Posterior cingulate gyrus (tissue), 11 donors: ENCODE measurements around the gene ARL2.
A peak's percentile ranks its signal among the peaks of the same experiment; 100 is the strongest.
"Not testable (repeated sequence)": the region's sequence is repeated elsewhere in the genome, so short reads cannot be mapped to it uniquely, and the experiment has no call there.

Experiments used
- DNase-seq, 10 donors: peaks; one replicate each; pipeline versions ENCODE4 v3.0.0 to v3.0.0-alpha.2; 2020 to 2021; ENCODE audit warnings: mixed read lengths in 3 of 10
- intact Hi-C: fragments of 100-400 bp; cut with DNase I; formaldehyde crosslinking; loops from one replicate; pipeline ENCODE4 v1.15.1; 2023

Gene ARL2

GRCh38 chr11:65013888-65014725 is at the start of gene ARL2:
Gene ARL2 (plus strand): TSS chr11:65014160. CDS start chr11:65014208, 48 bp downstream.
- intact Hi-C loops, result loop anchor here (1.0 to 5.0 kb wide), 6 partner anchors 13 to 167 kb away; partner anchors contain the start of genes CDCA5, SAC3D1, SNX15 and ZFPL1
- DNase-seq, result peak; percentile 91 to 99 (median 94)

- DNase-seq, result no peak
- intact Hi-C loops, result no loop called here
Observed at GRCh38 chr11:64967375-64967774, 46.6 kb upstream of the ARL2 start.

DNA sequence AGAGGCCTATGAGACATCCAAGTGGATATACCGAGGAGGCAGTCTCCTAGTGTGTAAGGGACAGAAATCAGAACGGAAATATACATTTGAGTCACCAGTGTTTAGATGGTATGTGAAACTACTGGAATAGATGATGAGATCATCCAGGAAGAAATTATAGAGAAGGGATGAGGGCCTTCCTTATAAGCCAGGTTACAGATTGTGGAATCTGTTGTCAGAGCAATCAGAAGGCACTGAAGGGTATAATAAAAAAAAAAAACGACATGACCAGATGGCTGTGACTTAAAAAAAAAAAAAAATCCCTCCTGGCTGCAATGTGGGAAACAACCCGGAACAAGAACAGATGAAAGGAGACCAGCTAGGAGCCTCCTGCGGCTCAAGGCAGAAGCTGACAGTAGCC is 44.8 kb upstream of the ARL2 start:
- no peak for DNase-seq
- intact Hi-C loops, result no loop called here

DNA sequence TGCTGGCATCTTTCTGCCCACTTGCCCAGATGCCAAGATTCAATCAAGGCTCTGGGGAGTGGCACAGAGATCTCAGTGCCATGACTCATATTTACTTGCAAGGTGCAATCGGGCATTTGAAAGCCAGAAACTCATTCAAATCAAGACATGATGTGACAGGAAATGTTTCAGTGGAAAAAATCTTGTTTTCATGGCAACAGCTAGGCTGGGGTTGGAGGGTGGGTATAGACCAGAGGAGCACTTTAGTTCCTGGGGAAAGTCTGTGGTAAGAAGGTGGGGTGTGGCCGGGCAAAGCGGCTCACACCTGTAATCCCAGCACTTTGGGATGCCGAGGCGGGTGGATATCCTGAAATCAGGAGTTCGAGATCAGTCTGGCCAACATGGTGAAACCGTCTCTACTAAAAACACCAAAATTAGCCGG is 43.2 kb upstream of the ARL2 start:
- no peak for DNase-seq
- intact Hi-C loops, result no loop called here

DNA sequence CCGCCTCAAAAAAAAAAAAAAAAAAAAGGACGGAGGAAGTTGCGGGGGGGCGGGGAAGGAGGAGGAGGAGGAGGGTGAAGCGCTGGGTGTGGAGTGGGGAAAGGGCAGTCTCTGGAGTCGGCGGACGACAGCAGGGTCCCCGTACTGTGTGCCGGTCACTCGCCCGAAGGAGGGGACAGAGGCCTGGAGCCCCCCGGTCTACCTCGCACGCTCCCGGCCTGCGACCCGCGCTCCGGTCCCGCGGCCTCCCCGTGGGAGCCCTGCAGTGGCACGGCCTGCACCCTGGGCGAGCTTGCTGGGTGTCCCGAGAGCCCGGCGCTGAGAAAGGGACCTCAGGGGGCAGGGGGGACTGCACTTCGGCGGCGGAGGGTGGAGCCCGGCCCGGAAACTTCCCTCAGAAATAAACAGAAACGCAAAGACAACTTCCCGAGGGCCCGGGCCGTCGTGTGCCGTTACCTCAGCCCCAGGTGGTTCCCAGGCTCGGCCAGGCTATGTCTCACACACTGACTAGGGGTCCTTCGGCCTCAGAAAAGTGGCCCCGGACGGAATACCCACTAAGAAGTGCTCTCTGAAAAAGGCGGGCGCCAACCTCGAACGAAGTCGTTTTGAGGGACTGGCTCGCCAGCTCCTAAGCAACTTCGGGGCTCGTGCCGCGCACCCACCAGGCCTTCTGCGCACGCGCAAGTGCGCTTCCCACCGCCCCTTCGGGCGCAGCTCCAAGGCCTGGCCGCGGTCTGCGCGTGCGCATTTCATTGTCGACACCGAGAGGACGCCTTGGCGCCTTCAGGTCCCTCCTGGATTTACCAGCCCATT is 42.3 kb upstream of the ARL2 start, which contains the start of gene MAJIN:
Gene MAJIN (minus strand): TSS at position 688 of the 813 bp plus-strand sequence. CDS start 12,703 bp downstream, outside the sequence.
- intact Hi-C loops, result no loop called here
- peak in 9 of 10 donors; percentile 25 to 93 (median 59) for DNase-seq

- DNase-seq, result no peak
Observed at GRCh38 chr11:64974124-64974523, 39.8 kb upstream of the ARL2 start.

DNA sequence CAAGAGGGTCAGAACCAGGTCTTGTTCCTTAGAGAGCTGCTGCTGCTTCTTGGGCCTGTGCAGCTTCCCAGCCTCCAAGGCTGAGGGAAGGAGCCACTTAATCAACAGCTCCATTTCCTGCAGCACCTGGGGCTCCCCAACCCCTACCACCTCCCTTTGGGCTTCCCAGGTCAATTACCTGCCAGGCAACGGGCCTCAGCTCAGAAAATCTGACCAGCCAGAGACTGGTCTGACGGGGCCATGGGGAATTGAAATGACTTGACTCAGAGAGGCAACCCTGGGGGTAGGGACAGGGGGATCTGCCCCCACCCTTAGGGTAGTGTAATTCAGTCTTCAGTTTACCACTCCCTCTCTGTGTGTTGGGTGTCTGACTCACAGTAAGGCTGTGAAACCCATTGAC is 37.3 kb upstream of the ARL2 start:
- intact Hi-C loops, result no loop called here
- no peak for DNase-seq

More at GRCh38 chr11:64974124-64974523, 39.8 kb upstream of the ARL2 start:
- intact Hi-C loops, result no loop called here

DNA sequence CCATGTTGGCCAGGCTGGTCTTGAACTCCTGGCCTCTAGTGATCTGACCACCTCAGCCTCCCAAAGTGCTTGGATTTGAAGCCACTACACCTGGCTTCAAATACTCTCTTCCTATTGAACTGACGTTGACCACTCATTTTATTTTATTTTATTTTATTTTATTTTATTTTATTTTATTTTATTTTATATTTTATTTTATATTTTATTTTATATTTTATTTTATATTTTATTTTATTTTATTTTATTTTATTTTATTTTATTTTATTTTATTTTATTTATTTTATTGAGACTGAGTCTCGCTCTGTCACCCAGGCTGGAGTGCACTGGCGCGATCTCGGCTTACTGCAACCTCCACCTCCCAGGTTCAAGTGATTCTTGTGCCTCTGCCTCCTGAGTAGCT is 30.6 kb upstream of the ARL2 start:
- peak in 1 of 10 donors; percentile 42 for DNase-seq
- intact Hi-C loops, result not testable (repeated sequence)

GRCh38 chr11:64987998-64988854 is 25.7 kb upstream of the ARL2 start:
- intact Hi-C loops, result no loop called here
- peak in 2 of 10 donors; percentile 55 to 58 for DNase-seq

DNA sequence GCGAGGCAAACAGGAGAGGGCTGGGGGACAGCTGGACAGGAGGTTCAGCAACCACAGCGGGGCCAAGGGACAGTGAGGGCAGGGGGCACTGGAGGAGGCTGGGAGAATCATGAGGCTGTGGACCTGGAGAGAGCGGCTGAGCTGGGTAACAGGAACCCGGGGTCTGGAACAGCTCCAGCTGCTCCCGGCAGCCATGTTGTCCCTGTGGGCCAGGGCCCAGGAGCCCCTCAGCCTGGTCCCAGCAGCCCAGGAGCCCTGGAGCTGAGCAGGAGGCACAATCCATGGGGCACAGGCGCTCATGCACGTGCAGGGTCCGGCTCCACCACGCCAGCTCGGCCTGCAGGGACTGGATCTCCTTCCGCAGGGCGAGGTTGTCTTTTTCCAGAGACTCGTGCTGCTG is 24.5 kb upstream of the ARL2 start:
- DNase-seq, result peak in 2 of 10 donors; percentile 46 to 71
- intact Hi-C loops, result no loop called here

GRCh38 chr11:64990222-64990923 is 23.6 kb upstream of the ARL2 start:
- peak in 2 of 10 donors; percentile 14 to 59 for DNase-seq
- intact Hi-C loops, result no loop called here

DNA sequence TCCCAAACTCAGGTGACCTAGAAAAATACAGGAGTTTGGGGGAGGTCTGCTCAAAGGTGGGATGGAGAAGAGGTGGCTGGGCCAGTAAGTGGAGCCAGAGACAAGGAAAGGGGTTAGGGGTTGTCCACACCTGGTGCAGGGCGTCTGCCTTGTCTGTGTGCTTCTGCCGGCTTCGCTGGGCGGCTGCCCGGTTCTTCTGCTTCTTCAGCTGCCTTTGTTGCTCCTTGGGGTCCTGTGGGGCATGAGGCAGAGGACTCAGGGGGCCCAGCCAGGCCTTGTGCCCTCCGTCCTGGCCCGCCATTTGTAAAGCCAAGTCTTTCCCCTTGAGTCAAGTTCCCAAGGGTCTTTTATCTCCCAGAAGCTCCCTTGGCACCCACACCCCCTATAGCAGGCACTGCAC is 19.6 kb upstream of the ARL2 start:
- intact Hi-C loops, result no loop called here
- DNase-seq, result peak in 1 of 10 donors; percentile 9

- DNase-seq, result peak in 1 of 10 donors; percentile 10
- intact Hi-C loops, result no loop called here
Observed at GRCh38 chr11:64996327-64996709, 17.6 kb upstream of the ARL2 start.

DNA sequence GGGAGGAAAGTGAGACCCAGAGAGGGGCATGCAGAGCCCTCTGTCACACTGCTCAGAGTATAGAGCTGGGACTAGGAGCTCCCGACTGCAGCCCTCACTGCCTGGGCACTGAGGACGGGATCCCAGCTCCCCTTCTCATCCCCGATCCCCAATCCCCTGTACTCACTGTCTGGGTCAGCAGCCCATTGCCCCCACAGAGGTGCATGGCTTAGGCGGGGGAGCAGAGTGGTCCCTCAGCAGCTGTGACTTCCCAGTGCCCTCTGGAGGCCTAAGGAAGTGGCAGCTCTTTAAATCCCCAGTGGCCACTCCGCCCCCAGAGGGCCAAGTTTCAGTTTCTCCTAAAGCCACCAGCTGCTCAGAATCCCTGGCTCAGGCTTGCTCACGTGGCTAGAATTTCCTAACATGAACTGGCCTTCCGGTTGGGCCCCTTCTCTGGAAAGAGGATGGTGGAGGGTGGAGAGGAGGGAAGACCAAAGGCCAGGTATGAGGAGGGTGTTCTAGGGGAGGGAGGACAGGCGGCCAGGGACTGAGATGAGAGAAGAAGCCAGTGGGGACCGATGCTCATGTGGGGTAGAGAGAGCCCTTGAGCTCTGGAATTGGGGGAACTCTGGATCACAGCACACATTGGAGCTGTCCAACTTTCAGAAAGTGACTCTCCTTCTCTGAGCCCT is 17.1 kb upstream of the ARL2 start, which contains the start of gene BATF2:
Gene BATF2 (minus strand): TSS at position 262 of the 671 bp plus-strand sequence. CDS start 57 bp downstream, at position 205.
- intact Hi-C loops, result no loop called here
- peak; percentile 23 to 89 (median 53) for DNase-seq

DNA sequence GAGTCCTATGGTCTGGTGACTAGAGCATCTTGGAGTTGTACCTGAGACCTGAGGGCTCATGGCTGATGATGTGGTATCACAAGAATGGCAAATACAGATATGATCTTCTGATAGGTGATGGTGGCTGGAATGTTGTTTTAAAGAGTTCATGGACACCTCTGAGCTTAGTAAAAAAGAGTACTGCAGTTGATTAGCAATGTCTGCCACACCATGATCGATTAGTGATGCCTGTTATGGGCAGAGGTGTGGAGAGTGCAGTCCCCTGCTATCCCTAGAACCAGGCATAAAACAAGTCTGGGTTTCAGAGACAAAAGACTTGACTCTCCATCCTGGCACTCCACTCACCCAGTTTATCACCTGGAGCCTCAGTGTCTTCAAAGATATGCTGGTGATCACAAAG is 15.8 kb upstream of the ARL2 start:
- DNase-seq, result peak in 1 of 10 donors; percentile 4
- intact Hi-C loops, result no loop called here

DNA sequence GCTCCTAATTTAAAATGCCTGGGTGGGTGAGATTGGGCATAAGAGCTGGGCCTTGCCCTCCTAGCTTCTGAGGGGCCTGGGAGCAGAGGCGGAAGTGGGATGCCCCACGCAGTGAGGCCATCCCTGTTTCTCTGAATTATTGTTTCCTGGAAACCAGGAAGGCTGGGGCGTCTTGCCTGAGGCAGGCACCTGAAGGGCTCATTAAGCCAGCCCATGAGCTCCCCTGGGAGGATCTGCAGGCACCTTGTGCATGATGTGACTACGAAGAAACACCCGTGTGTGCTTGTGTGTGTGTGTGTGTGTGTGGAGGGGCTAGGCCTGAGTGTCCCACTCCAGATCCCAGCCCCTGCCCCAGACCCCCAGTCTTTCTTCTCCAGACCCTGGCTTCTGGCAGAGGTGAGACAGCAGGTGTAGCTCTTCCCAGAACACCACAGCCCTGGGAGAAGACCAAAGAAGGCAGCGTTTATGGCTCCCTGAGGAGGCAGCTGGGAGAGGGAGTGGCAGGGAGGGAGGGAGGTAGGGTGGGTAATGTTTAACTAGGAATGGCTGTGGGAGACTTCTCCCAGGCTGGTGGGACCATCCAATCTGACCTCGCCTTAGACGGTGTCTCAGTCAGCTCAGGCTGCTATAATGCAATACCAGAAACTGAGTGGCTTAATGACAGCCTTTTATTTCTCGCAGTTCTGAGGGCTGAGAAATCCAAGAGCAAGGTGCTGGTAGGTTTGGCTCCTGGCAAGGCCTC is 15.1 kb upstream of the ARL2 start:
- intact Hi-C loops, result no loop called here
- peak in 1 of 10 donors; percentile 4 for DNase-seq

GRCh38 chr11:64999478-64999877 is 14.5 kb upstream of the ARL2 start:
- intact Hi-C loops, result no loop called here

DNA sequence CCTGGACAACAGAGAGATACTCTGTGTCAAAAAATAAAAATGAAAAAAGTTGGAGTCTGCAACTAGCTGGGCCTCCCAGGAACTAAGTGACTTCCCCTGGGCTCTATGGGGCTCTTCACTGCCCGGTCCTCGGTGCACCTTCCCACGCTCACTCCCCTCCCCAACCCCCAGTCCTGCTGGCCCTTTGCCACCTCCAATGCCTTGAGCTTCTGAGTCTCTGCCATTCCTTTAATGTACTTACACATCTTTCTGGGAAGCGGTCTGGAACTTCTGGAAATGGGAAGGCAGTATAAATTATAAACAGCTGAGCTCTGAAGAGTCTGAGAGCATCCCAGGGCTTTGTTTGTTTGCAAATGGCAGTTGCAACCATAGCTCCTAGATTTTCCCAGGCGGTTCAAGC is 11.3 kb upstream of the ARL2 start:
- peak in 1 of 10 donors; percentile 64 for DNase-seq
- intact Hi-C loops, result no loop called here

More at GRCh38 chr11:64999478-64999877, 14.5 kb upstream of the ARL2 start:
- DNase-seq, result peak in 1 of 10 donors; percentile 21
